K562 (cell line): ENCODE data around the gene ALDH16A1. TPM values are rescaled to one million over a fixed set of nuclear protein-coding genes. Genes with fewer than 3 reads are reported as not detected.

Experiments used
- CREM ChIP-seq: IDR thresholded peaks from 2 replicates; pipeline ENCODE4 v1.6.1; 2014; ENCODE audit warnings: antibody characterized with exemption, low read depth
- E2F3 ChIP-seq: fragments of 250-450 bp; sonication (Bioruptor Pico); IDR thresholded peaks from 2 replicates; pipeline ENCODE4 v1.4.0; 2020; ENCODE audit warnings: mild to moderate bottlenecking
- ESRRA ChIP-seq: fragments of 450-650 bp; IDR thresholded peaks from 2 replicates; pipeline ENCODE4 v1.6.1; 2014; ENCODE audit warnings: low read depth, mild to moderate bottlenecking, moderate library complexity, borderline replicate concordance
- JUND ChIP-seq, 2 experiments: IDR thresholded peaks; 2 replicates in 1 of 2; 3 replicates in 1 of 2; pipeline ENCODE4 v1.6.1; 2011; ENCODE audit warnings: borderline replicate concordance in 2 of 2, low read depth in 2 of 2, low read length in 2 of 2, improper control_type of control experiment in 1 of 2, missing biosample characterization in 1 of 2, missing genetic modification characterization in 1 of 2, missing genetic modification reagents in 1 of 2
- MYC ChIP-seq, 2 experiments: fragments of 250-450 bp in 1 of 2; sonication (Bioruptor Pico) in 1 of 2; IDR thresholded peaks; 2 replicates each; pipeline versions ENCODE4 v1.5.1 to v1.6.1; 2012 to 2021; ENCODE audit warnings: low read depth in 2 of 2, borderline replicate concordance in 1 of 2, improper control_type of control experiment in 1 of 2, low read length in 1 of 2, mild to moderate bottlenecking in 1 of 2, moderate library complexity in 1 of 2
- NEUROD1 ChIP-seq: fragments of 150-350 bp; IDR thresholded peaks from 2 replicates; pipeline ENCODE4 v1.6.1; 2014; ENCODE audit warnings: borderline replicate concordance, low read length, low read depth; ENCODE audit not compliant: partially characterized antibody
- RBFOX2 ChIP-seq: fragments of 200-400 bp; formaldehyde crosslinking; IDR thresholded peaks from 2 replicates; pipeline ENCODE4 v1.6.1; 2017; ENCODE audit warnings: low read depth, mild to moderate bottlenecking, low read length, moderate library complexity
- RFX5 ChIP-seq: IDR thresholded peaks from 2 replicates; pipeline ENCODE4 v1.6.1; 2011; ENCODE audit warnings: low read depth, mild to moderate bottlenecking, improper control_type of control experiment, low read length
- RNF2 ChIP-seq: sonication (generic); IDR thresholded peaks from 2 replicates; pipeline ENCODE4 v1.6.1; 2016
- ZBTB5 ChIP-seq: fragments of 450-650 bp; IDR thresholded peaks from 2 replicates; pipeline ENCODE4 v1.6.1; 2017; ENCODE audit warnings: antibody characterized with exemption
- polyA plus RNA-seq, 8 experiments: library from polyadenylated mRNA; depleted of rRNA in 4 of 8; stranded (reverse) in 5 of 8; unstranded in 3 of 8; fragments of >200 nt; fragmentation: Nextera tagmentation in 2 of 8; fragmentation: Illumina TruSeq in 1 of 8; extraction: Ambion mirVana in 2 of 8; extraction: Trizol in 1 of 8; gene quantifications; 2 replicates each; pipeline versions ENCODE4 v1.2.1 to v1.2.3, GENCODE V29; 2011 to 2014; ENCODE audit warnings: inconsistent platforms in 1 of 8, missing spikeins in 1 of 8
- total RNA-seq, 7 experiments: library from RNA; depleted of rRNA in 6 of 7; stranded (reverse); fragments of >200 nt in 6 of 7; fragmentation: Illumina TruSeq in 2 of 7; extraction: Trizol in 2 of 7; gene quantifications; 2 replicates each; pipeline versions ENCODE4 v1.2.1 to v1.2.3, GENCODE V29; 2011 to 2021; ENCODE audit warnings: low replicate concordance in 1 of 7
- TF ChIP-seq, protein P1 (sequence below), 2 experiments: fragments of 450-650 bp; formaldehyde crosslinking in 1 of 2; IDR thresholded peaks; 2 replicates each; pipeline versions ENCODE4 v1.4.0 to v1.6.1; 2014 to 2020; ENCODE audit warnings: mild to moderate bottlenecking in 2 of 2, borderline replicate concordance in 1 of 2, low read depth in 1 of 2
- TF ChIP-seq, protein P2 (sequence below): sonication (generic); formaldehyde crosslinking; IDR thresholded peaks from 2 replicates; pipeline ENCODE4 v1.8.1; 2023; ENCODE audit warnings: mild to moderate bottlenecking, missing genetic modification reagents

The ALDH16A1 gene
- total and polyA plus RNA-seq, 9 of the 15 experiments (the other 6 are each of a cell fraction or from before 2014, with no cell fraction given), result 2.2 to 52.2 (median 7.6) TPM

- TF ChIP-seq, protein P1, sequence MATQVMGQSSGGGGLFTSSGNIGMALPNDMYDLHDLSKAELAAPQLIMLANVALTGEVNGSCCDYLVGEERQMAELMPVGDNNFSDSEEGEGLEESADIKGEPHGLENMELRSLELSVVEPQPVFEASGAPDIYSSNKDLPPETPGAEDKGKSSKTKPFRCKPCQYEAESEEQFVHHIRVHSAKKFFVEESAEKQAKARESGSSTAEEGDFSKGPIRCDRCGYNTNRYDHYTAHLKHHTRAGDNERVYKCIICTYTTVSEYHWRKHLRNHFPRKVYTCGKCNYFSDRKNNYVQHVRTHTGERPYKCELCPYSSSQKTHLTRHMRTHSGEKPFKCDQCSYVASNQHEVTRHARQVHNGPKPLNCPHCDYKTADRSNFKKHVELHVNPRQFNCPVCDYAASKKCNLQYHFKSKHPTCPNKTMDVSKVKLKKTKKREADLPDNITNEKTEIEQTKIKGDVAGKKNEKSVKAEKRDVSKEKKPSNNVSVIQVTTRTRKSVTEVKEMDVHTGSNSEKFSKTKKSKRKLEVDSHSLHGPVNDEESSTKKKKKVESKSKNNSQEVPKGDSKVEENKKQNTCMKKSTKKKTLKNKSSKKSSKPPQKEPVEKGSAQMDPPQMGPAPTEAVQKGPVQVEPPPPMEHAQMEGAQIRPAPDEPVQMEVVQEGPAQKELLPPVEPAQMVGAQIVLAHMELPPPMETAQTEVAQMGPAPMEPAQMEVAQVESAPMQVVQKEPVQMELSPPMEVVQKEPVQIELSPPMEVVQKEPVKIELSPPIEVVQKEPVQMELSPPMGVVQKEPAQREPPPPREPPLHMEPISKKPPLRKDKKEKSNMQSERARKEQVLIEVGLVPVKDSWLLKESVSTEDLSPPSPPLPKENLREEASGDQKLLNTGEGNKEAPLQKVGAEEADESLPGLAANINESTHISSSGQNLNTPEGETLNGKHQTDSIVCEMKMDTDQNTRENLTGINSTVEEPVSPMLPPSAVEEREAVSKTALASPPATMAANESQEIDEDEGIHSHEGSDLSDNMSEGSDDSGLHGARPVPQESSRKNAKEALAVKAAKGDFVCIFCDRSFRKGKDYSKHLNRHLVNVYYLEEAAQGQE (IDR thresholded peaks at IDR 0.05; ENCODE audit: borderline replicate concordance), result peak; percentile 47; the same call in 1 of the 2 replicates
- TF ChIP-seq, protein P1 (CRISPR knock-in tag; IDR thresholded peaks at IDR 0.05; ENCODE audit: low read depth), result no peak
- TF ChIP-seq RNF2 (peak; percentile 51; the same call in 1 of the 2 replicates), JUND (IDR thresholded peaks at IDR 0.05; ENCODE audit: borderline replicate concordance, low read depth, low read length) (peak; percentile 9; the same call in 1 of the 2 replicates), JUND (tag; IDR thresholded peaks at IDR 0.05; ENCODE audit: borderline replicate concordance, low read depth, low read length) (no peak), ESRRA (peak; percentile 69), NEUROD1 (peak; percentile 15), RBFOX2 (peak; percentile 80), CREM (peak; percentile 85), MYC (IDR thresholded peaks at IDR 0.05; ENCODE audit: low read depth, low read length) (peak; percentile 71), MYC (CRISPR knock-in tag; IDR thresholded peaks at IDR 0.05; ENCODE audit: borderline replicate concordance, low read depth) (no peak), E2F3 (peak; percentile 83), RFX5 (no peak), ZBTB5 (0 out of 2 replicates have a peak, but pooled peaks have one; percentile 29)
- TF ChIP-seq, protein P2, sequence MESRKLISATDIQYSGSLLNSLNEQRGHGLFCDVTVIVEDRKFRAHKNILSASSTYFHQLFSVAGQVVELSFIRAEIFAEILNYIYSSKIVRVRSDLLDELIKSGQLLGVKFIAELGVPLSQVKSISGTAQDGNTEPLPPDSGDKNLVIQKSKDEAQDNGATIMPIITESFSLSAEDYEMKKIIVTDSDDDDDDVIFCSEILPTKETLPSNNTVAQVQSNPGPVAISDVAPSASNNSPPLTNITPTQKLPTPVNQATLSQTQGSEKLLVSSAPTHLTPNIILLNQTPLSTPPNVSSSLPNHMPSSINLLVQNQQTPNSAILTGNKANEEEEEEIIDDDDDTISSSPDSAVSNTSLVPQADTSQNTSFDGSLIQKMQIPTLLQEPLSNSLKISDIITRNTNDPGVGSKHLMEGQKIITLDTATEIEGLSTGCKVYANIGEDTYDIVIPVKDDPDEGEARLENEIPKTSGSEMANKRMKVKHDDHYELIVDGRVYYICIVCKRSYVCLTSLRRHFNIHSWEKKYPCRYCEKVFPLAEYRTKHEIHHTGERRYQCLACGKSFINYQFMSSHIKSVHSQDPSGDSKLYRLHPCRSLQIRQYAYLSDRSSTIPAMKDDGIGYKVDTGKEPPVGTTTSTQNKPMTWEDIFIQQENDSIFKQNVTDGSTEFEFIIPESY (CRISPR knock-in tag), result peak; percentile 75
These were observed 30.5 kb upstream of the ALDH16A1 start (continued) for GRCh38 chr19:49422407-49423070.
